ENCODE results near the gene DCTN1. TPM values are rescaled to one million over a fixed set of nuclear protein-coding genes. Genes with fewer than 3 reads are reported as not detected.
"Not testable (repeated sequence)": the region's sequence is repeated elsewhere in the genome, so short reads cannot be mapped to it uniquely, and the experiment has no call there.

The DCTN1 gene
- total RNA-seq, 1 experiment from 2014 or later: 67.8 TPM

GRCh38 chr2:74345272-74345943 is 34.7 kb downstream of the DCTN1 start:
- no TSS peak for BruUV-seq (replicated peaks)
- H3K4me3 ChIP-seq (ENCODE audit: low read length): no peak overlapping the region

GRCh38 chr2:74343316-74343715 is 36.8 kb downstream of the DCTN1 start, which contains the start of gene SLC4A5:
Gene SLC4A5, minus strand, starts transcription at chr2:74343416. Its CDS starts 28,393 bp downstream, at chr2:74315023.
- POLR2A ChIA-PET (ENCODE audit: unreplicated experiment): no interaction called here
- no peak within 1 kb of the TSS for H3K27ac ChIP-seq (ENCODE audit: low read length)
- intact Hi-C loops (cut with micrococcal nuclease): no loop called here
- BruUV-seq (replicated peaks): no TSS peak
- H3K9me2 ChIP-seq (replicated peaks; ENCODE audit: low read length): no peaks in the 10 kb centered on the region
- no peak within 1 kb of the TSS for H2AFZ ChIP-seq (ENCODE audit: low read length)
- H3K9me3 ChIP-seq (ENCODE audit: low read length): no peaks in the 10 kb centered on the region
- no peak for TF ChIP-seq CTCF (conservative IDR thresholded peaks at IDR 0.05; ENCODE audit: low read depth, low read length)
- no peak for TF ChIP-seq EZH2phosphoT487 (IDR thresholded peaks at IDR 0.05; ENCODE audit: borderline replicate concordance, low read length)
- TF ChIP-seq EZH2 (IDR thresholded peaks at IDR 0.05; ENCODE audit: low read length, unreplicated experiment): no peak
- H3K9ac ChIP-seq (ENCODE audit: low read length): no peak within 1 kb of the TSS
- H3K79me2 ChIP-seq (ENCODE audit: low read length): no peaks in the 10 kb centered on the region
- no peak for DNase-seq
- no peaks in the 10 kb centered on the region for H4K20me1 ChIP-seq (ENCODE audit: low read length)
- H3K36me3 ChIP-seq (ENCODE audit: low read depth, low read length): no peaks in the 10 kb centered on the region
- no peaks in the 10 kb centered on the region for H3F3A ChIP-seq (ENCODE audit: low read length, unreplicated experiment)
- no peaks in the 10 kb centered on the region for H3K27me3 ChIP-seq (ENCODE audit: low read length)
- no peak within 1 kb of the TSS for H3K4me3 ChIP-seq (ENCODE audit: low read length)
- no peak for ATAC-seq
- no peaks in the 10 kb centered on the region for H3K4me1 ChIP-seq (ENCODE audit: insufficient read depth, low read length)
- CTCF ChIA-PET: no interaction called here
- H3K4me2 ChIP-seq (ENCODE audit: low read length): no peak within 1 kb of the TSS

More at GRCh38 chr2:74345272-74345943, 34.7 kb downstream of the DCTN1 start:
- Histone ChIP-seq H3K4me1 (ENCODE audit: insufficient read depth, low read length) (no peaks in the 10 kb centered on the region), H3K36me3 (ENCODE audit: low read depth, low read length) (no peaks in the 10 kb centered on the region), H3K27ac (ENCODE audit: low read length) (no peak overlapping the region), H3K9me2 (replicated peaks; ENCODE audit: low read length) (no peaks in the 10 kb centered on the region; the same call in 1 of the 2 replicates), H3K27me3 (ENCODE audit: low read length) (no peaks in the 10 kb centered on the region), H3F3A (ENCODE audit: low read length, unreplicated experiment) (no peaks in the 10 kb centered on the region), H2AFZ (ENCODE audit: low read length) (no peak overlapping the region), H3K79me2 (ENCODE audit: low read length) (no peaks in the 10 kb centered on the region), H4K20me1 (ENCODE audit: low read length) (no peaks in the 10 kb centered on the region), H3K9me3 (ENCODE audit: low read length) (no peaks in the 10 kb centered on the region), H3K4me2 (ENCODE audit: low read length) (no peak overlapping the region), H3K9ac (ENCODE audit: low read length) (no peak overlapping the region)
- ChIA-PET CTCF (interaction anchor here (0.6 kb wide), 1 partner anchor 10 kb away, joined by 3 read pairs; no protein-coding TSS in a partner anchor), POLR2A (ENCODE audit: unreplicated experiment) (no interaction called here)
- DNase-seq (no peak), ATAC-seq (no peak)
- intact Hi-C loops (cut with micrococcal nuclease): no loop called here
- no peak for TF ChIP-seq EZH2phosphoT487 (IDR thresholded peaks at IDR 0.05; ENCODE audit: borderline replicate concordance, low read length)
- TF ChIP-seq CTCF (conservative IDR thresholded peaks at IDR 0.05; ENCODE audit: low read depth, low read length): no peak
- no peak for TF ChIP-seq EZH2 (IDR thresholded peaks at IDR 0.05; ENCODE audit: low read length, unreplicated experiment)

GRCh38 chr2:74336227-74336626 is 43.9 kb downstream of the DCTN1 start:
- BruUV-seq (replicated peaks); H2AFZ ChIP-seq (ENCODE audit: low read length); H3K9me3 ChIP-seq (ENCODE audit: low read length); H3F3A ChIP-seq (ENCODE audit: low read length, unreplicated experiment); H4K20me1 ChIP-seq (ENCODE audit: low read length); POLR2A ChIA-PET (ENCODE audit: unreplicated experiment); CTCF ChIA-PET; DNase-seq; H3K36me3 ChIP-seq (ENCODE audit: low read depth, low read length); H3K79me2 ChIP-seq (ENCODE audit: low read length); H3K27ac ChIP-seq (ENCODE audit: low read length); H3K4me1 ChIP-seq (ENCODE audit: insufficient read depth, low read length); H3K27me3 ChIP-seq (ENCODE audit: low read length); H3K9ac ChIP-seq (ENCODE audit: low read length); intact Hi-C loops (cut with micrococcal nuclease); H3K9me2 ChIP-seq (replicated peaks; ENCODE audit: low read length); H3K4me2 ChIP-seq (ENCODE audit: low read length); H3K4me3 ChIP-seq (ENCODE audit: low read length); ATAC-seq: not testable (repeated sequence)

Measured in PC-3 (cell line).